BJ (cell line): ENCODE data around the gene HMCN2. TPM values are rescaled to one million over a fixed set of nuclear protein-coding genes. Genes with fewer than 3 reads are reported as not detected.

ENCODE experiments used
- CTCF ChIA-PET: fragments of 350-600 bp; formaldehyde crosslinking; extraction: SDS; loops from one replicate; lab custom pipeline; 2021; ENCODE audit warnings: antibody characterized with exemption, inconsistent platforms; lab: Yijun Ruan, JAX
- POLR2A ChIA-PET: fragments of 300-600 bp; sonication (Branson Sonifier 250); formaldehyde crosslinking; extraction: SDS; loops from one replicate; lab custom pipeline; 2021; ENCODE audit warnings: antibody characterized with exemption; lab: Charles Lee
- DNase-seq: peaks from one replicate; pipeline ENCODE4 v3.0.0-alpha.2; 2011; ENCODE audit warnings: low read depth
- H3K27me3 ChIP-seq: 2 replicates; pipeline ENCODE4 v1.6.0; 2011; ENCODE audit warnings: low read length; ENCODE audit not compliant: control insufficient read depth, insufficient read depth
- H3K36me3 ChIP-seq: 2 replicates; pipeline ENCODE4 v1.5.1; 2011; ENCODE audit warnings: low read length; ENCODE audit not compliant: control insufficient read depth, insufficient read depth
- H3K4me3 ChIP-seq: 2 replicates; pipeline ENCODE4 v1.5.1; 2011; ENCODE audit warnings: low read depth, mild to moderate bottlenecking, control low read depth, low read length
- polyA plus RNA-seq: library from polyadenylated mRNA; depleted of rRNA; stranded (reverse); fragments of >200 nt; gene quantifications from 2 replicates; pipeline ENCODE4 v1.2.3, GENCODE V29; 2011
- TF ChIP-seq, protein P1 (sequence below): IDR thresholded peaks from 2 replicates; pipeline ENCODE4 v1.5.1; 2011; ENCODE audit warnings: low read depth, mild to moderate bottlenecking, control low read depth, inconsistent platforms, low read length, moderate library complexity; ENCODE audit not compliant: insufficient read depth

HMCN2 gene
- polyA plus RNA-seq, 1 experiment: not detected

DNA sequence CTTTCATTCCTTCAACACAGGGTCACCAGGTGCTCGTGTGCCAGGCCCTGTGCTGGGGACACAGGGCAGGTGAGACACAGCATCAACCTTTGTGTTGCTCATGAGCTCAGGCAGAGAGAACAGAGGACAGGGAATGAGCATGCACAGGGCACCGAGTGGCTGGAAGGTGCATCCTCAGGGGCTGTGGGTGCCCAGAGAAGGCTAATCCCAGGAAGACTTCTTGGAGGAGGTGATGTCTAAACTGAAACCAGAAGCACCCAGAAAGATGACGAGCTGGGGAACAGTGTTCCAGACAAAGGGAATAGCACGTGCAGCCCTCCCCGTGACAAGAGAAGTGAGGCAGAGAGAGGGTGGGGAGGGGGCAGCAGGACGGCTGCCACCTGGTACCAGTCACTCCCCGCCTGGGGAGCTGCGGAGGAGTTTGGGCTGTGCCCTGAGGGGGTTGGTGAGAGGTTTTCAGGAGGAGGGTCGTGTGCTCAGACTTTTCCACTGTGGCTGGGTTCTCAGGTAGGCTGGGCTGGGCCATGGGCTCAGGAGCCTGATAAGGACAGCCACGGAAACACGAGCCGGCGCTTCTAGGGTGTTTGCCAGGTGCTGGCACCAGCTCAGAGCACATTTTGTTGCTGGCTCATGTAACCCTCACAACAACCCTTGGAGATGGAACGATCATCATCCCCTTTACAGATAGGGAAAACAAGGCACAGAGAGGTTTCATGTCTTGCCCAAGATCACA lies 46.0 kb downstream of the HMCN2 start:
- TF ChIP-seq, protein P1, sequence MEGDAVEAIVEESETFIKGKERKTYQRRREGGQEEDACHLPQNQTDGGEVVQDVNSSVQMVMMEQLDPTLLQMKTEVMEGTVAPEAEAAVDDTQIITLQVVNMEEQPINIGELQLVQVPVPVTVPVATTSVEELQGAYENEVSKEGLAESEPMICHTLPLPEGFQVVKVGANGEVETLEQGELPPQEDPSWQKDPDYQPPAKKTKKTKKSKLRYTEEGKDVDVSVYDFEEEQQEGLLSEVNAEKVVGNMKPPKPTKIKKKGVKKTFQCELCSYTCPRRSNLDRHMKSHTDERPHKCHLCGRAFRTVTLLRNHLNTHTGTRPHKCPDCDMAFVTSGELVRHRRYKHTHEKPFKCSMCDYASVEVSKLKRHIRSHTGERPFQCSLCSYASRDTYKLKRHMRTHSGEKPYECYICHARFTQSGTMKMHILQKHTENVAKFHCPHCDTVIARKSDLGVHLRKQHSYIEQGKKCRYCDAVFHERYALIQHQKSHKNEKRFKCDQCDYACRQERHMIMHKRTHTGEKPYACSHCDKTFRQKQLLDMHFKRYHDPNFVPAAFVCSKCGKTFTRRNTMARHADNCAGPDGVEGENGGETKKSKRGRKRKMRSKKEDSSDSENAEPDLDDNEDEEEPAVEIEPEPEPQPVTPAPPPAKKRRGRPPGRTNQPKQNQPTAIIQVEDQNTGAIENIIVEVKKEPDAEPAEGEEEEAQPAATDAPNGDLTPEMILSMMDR: no peak
- H3K27me3 ChIP-seq: no peaks in the 10 kb centered on the region
- CTCF ChIA-PET: interaction anchor here (1.3 kb wide), 1 partner anchor 9 kb away, joined by 3 read pairs; no protein-coding TSS in a partner anchor
- no peak for DNase-seq
- H3K36me3 ChIP-seq: no peaks in the 10 kb centered on the region
- POLR2A ChIA-PET: no interaction called here
- H3K4me3 ChIP-seq: no peak overlapping the region

DNA sequence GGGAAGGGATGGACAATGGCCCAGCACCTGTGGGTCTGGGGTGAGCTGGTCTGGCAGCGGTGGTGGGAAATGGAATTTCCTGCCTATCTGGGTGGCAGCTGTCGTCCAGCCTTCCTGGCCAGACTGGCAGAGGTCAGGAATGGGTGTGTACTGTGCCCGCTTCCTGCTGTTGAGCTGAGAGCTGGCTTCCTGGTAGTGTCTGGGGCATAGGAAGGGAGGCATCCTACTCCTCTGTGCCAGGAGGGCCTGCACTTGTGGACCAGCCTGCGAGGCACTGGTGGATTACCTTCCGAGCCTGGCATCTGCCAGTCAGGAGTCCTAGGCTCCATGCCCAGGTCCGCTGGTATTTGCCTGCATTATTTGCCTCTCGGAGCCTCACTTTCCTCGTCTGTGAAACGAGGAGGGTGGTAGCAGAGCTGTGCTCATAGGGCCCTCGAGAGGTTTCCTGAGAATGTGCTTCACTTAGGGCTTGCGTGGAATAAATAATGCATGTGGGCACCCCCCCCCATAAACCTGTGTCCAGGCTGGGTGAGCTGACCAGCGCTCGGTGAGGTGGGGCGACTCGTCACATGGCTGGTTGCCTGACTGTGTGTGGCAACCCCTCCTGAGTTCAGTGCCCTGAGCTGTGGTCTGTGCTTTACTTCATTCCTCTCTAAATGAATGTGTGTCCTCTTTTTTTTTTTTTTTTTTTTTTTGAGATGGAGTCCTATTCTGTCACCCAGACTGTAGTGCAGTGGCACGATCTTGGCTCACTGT lies 47.7 kb downstream of the HMCN2 start:
- ChIA-PET POLR2A (no interaction called here), CTCF (interaction anchor here (1.1 kb wide), 1 partner anchor 30 kb away, joined by 3 read pairs; no protein-coding TSS in a partner anchor)
- TF ChIP-seq, protein P1: no peak
- H3K27me3 ChIP-seq: peaks cover 2% of the 10 kb centered on the region
- H3K36me3 ChIP-seq: no peaks in the 10 kb centered on the region
- H3K4me3 ChIP-seq: no peak overlapping the region
- DNase-seq: no peak

DNA sequence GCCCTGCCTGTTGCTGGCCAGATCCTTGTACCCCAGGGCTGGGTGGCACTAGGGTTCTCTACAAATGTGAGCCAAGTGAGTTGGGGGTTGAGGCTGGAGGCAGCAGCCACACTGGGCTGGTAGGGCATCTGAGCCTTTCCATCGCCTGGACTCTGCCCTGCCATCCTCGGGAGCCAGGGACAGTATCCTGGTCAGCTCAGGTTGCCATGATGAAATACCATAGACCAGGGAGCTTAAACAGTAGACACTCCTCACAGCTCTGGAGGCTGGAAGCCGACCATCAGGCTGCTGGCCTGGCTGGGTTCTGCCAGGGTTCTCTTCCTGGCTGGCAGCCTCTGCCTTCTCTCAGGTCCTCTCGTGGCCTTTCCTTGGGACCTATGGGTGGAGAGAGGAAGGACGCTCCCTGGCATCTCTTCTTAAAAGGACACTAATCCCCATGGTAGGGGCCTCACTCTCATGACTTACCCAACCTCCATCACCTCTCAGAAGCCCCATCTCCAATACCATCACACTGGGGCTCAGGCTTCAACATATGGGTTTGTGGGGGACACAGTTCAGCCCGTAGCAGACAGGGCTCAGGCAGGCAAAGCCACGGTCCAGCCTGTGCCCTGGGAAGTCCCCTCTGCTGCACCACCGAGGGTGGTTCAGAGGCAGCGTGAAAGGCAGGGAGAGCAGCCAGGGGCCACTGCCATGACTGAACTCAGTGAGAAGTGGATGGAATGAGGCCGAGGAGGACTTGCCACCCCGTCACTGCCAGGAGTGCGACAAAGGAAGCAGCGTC lies 50.1 kb downstream of the HMCN2 start:
- POLR2A ChIA-PET: no interaction called here
- no peak for DNase-seq
- Histone ChIP-seq H3K27me3 (peaks cover 8% of the 10 kb centered on the region), H3K4me3 (no peak overlapping the region), H3K36me3 (no peaks in the 10 kb centered on the region)
- CTCF ChIA-PET: interaction anchor here (1.6 kb wide), 1 partner anchor 12 kb away, joined by 4 read pairs; no protein-coding TSS in a partner anchor
- TF ChIP-seq, protein P1: no peak

DNA sequence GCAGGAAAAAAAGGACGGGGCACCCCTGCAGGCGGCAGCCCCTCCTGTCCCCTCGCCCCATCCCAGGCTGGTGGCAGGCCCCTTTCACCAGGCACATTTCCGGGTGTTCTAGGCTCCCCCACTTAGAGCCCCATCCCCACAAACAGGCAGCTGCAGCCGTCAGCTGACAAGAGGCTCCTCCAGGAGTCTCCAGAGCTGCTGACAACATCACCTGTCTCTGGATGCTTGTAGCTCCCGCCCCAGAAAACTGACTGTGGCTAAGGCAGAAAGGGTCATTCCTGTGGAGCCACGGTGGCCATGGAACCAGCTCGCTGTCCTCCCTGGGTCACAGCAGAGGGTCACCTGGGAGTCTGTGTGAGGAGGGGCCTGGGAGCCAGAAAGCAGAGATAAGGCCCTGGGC lies 50.9 kb downstream of the HMCN2 start:
- ChIA-PET CTCF (interaction anchor here (1.0 to 1.4 kb wide), 2 partner anchors 33 to 209 kb away, joined by 3 read pairs; no protein-coding TSS in a partner anchor), POLR2A (no interaction called here)
- no peak for DNase-seq
- H3K27me3 ChIP-seq: peaks cover 15% of the 10 kb centered on the region
- TF ChIP-seq, protein P1: no peak
- H3K36me3 ChIP-seq: no peaks in the 10 kb centered on the region
- H3K4me3 ChIP-seq: no peak overlapping the region
